Measurements from ENCODE around the gene PRDM7.

Gene PRDM7

GRCh38 chr16:90043526-90043925 lies 33.6 kb downstream of the PRDM7 start:
- H2AFZ ChIP-seq (ENCODE audit: low read length), result no peak overlapping the region
- no peak overlapping the region for H3K9ac ChIP-seq (ENCODE audit: low read length)
- H3K79me2 ChIP-seq (ENCODE audit: insufficient read depth, low read length), result no peaks in the 10 kb centered on the region
- H3K4me1 ChIP-seq (ENCODE audit: insufficient read depth, low read length, severe bottlenecking), result no peaks in the 10 kb centered on the region
- H3K27ac ChIP-seq (ENCODE audit: low read depth, low read length, poor library complexity, severe bottlenecking), result no peak overlapping the region
- H3K9me3 ChIP-seq (ENCODE audit: low read length), result no peaks in the 10 kb centered on the region
- 0 out of 2 replicates have a peak, but pooled peaks cover 9% of the 10 kb centered on the region for H3K27me3 ChIP-seq (ENCODE audit: insufficient read depth, low read length)
- TF ChIP-seq, protein P1, sequence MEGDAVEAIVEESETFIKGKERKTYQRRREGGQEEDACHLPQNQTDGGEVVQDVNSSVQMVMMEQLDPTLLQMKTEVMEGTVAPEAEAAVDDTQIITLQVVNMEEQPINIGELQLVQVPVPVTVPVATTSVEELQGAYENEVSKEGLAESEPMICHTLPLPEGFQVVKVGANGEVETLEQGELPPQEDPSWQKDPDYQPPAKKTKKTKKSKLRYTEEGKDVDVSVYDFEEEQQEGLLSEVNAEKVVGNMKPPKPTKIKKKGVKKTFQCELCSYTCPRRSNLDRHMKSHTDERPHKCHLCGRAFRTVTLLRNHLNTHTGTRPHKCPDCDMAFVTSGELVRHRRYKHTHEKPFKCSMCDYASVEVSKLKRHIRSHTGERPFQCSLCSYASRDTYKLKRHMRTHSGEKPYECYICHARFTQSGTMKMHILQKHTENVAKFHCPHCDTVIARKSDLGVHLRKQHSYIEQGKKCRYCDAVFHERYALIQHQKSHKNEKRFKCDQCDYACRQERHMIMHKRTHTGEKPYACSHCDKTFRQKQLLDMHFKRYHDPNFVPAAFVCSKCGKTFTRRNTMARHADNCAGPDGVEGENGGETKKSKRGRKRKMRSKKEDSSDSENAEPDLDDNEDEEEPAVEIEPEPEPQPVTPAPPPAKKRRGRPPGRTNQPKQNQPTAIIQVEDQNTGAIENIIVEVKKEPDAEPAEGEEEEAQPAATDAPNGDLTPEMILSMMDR (IDR thresholded peaks at IDR 0.05; ENCODE audit: low read length), result no peak
- TF ChIP-seq EZH2 (IDR thresholded peaks at IDR 0.05; ENCODE audit: borderline replicate concordance, low read length), result no peak
- H4K20me1 ChIP-seq (ENCODE audit: insufficient read depth, low read length), result no peaks in the 10 kb centered on the region
- H3F3A ChIP-seq (ENCODE audit: insufficient read depth, low read length), result no peaks in the 10 kb centered on the region
- H3K9me2 ChIP-seq (ENCODE audit: low read depth, low read length), result no peaks in the 10 kb centered on the region
- H3K4me3 ChIP-seq (ENCODE audit: low read depth, low read length, poor library complexity, severe bottlenecking), result no peak overlapping the region
- H3K36me3 ChIP-seq (ENCODE audit: insufficient read depth, low read length), result no peaks in the 10 kb centered on the region
- no peak overlapping the region for H3K4me2 ChIP-seq (ENCODE audit: low read length)

DNA sequence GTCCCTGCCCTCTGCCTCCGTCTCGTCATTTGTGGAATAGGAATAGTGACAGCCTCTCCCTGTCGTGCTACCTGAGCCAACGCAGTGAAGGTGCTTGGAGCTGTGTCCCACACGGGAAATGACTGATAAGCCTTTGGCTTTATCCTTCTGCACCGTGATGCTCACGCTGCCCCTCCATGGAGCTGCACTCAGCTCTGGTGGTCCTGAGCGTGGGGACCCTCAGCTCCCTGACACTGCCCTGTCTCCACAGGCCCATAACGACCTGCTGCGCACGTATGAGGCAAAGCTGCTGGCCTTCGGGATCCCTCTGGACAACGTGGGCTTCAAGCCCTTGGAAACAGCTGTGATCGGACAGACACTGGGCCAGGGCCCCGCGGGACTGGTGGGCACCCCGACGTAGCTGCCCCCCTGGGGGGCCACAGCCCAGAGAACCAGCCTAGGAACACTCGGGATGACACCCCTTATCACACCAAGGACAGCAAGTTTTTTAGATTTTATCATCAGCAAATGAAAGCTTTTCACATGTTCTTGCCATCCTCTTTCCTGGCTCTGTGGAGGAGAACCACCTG lies 34.1 kb downstream of the PRDM7 start:
- Histone ChIP-seq H3K27ac (ENCODE audit: low read depth, low read length, poor library complexity, severe bottlenecking) (no peak overlapping the region), H3K9me2 (ENCODE audit: low read depth, low read length) (no peaks in the 10 kb centered on the region), H3K79me2 (ENCODE audit: insufficient read depth, low read length) (no peaks in the 10 kb centered on the region), H3K4me2 (ENCODE audit: low read length) (no peak overlapping the region), H3K9me3 (ENCODE audit: low read length) (no peaks in the 10 kb centered on the region), H3K9ac (ENCODE audit: low read length) (no peak overlapping the region), H3K27me3 (ENCODE audit: insufficient read depth, low read length) (0 out of 2 replicates have a peak, but pooled peaks cover 9% of the 10 kb centered on the region), H3F3A (ENCODE audit: insufficient read depth, low read length) (no peaks in the 10 kb centered on the region), H4K20me1 (ENCODE audit: insufficient read depth, low read length) (no peaks in the 10 kb centered on the region), H3K4me1 (ENCODE audit: insufficient read depth, low read length, severe bottlenecking) (no peaks in the 10 kb centered on the region), H3K36me3 (ENCODE audit: insufficient read depth, low read length) (no peaks in the 10 kb centered on the region), H3K4me3 (ENCODE audit: low read depth, low read length, poor library complexity, severe bottlenecking) (no peak overlapping the region), H2AFZ (ENCODE audit: low read length) (no peak overlapping the region)
- TF ChIP-seq, protein P1 (IDR thresholded peaks at IDR 0.05; ENCODE audit: low read length), result no peak
- TF ChIP-seq EZH2 (IDR thresholded peaks at IDR 0.05; ENCODE audit: borderline replicate concordance, low read length), result no peak

DNA sequence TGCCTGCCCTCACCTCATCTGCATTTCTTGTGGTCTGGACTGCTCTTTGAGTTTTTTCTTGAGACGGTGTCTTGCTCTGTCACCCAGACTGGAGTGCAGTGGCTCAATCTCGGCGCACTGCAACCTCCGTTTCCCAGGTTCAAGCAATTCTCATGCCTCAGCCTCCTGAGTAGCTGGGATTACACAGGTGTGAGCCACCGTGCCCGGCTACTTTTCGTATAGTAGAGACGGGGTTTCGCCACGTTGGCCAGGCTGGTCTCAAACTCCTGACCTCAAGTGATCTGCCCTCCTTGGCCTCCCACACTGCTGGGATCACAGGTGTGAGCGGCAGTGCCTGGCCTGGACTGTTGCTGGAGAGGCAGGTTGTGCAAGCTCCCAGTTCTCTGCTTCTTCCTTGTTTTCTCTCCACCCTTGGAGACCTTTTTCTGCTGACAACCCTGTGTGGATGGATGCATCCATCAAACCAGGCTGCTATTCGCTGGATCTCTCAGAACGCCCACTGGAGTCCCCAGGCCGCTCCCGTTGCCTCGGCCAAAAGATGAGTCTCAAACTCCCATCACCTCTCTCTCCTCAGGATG lies 35.1 kb downstream of the PRDM7 start:
- Histone ChIP-seq H3K4me1 (ENCODE audit: insufficient read depth, low read length, severe bottlenecking) (no peaks in the 10 kb centered on the region), H2AFZ (ENCODE audit: low read length) (no peak overlapping the region), H3K27ac (ENCODE audit: low read depth, low read length, poor library complexity, severe bottlenecking) (no peak overlapping the region), H3K9ac (ENCODE audit: low read length) (no peak overlapping the region), H4K20me1 (ENCODE audit: insufficient read depth, low read length) (no peaks in the 10 kb centered on the region), H3K4me3 (ENCODE audit: low read depth, low read length, poor library complexity, severe bottlenecking) (no peak overlapping the region), H3K4me2 (ENCODE audit: low read length) (no peak overlapping the region), H3K9me3 (ENCODE audit: low read length) (no peaks in the 10 kb centered on the region), H3K9me2 (ENCODE audit: low read depth, low read length) (no peaks in the 10 kb centered on the region), H3K27me3 (ENCODE audit: insufficient read depth, low read length) (0 out of 2 replicates have a peak, but pooled peaks cover 9% of the 10 kb centered on the region), H3K36me3 (ENCODE audit: insufficient read depth, low read length) (0 out of 2 replicates have a peak, but pooled peaks cover 3% of the 10 kb centered on the region), H3K79me2 (ENCODE audit: insufficient read depth, low read length) (no peaks in the 10 kb centered on the region), H3F3A (ENCODE audit: insufficient read depth, low read length) (no peaks in the 10 kb centered on the region)
- TF ChIP-seq, protein P1 (IDR thresholded peaks at IDR 0.05; ENCODE audit: low read length), result no peak
- TF ChIP-seq EZH2 (IDR thresholded peaks at IDR 0.05; ENCODE audit: borderline replicate concordance, low read length), result no peak
